WTC11 (cell line): ENCODE measurements around the gene AKAP13. TPM values are rescaled to one million over a fixed set of nuclear protein-coding genes. Genes with fewer than 3 reads are reported as not detected.

Experiments used
- ATAC-seq: fragments of 200-7000 bp; cut with Tn5 transposase; 2 replicates; pipeline ENCODE4 v1.10.0; 2021; ENCODE audit warnings: mild to moderate bottlenecking, moderate library complexity
- CTCF ChIA-PET: fragments of 300-600 bp; sonication (Branson Sonifier 250); formaldehyde crosslinking; loops from one replicate; lab custom pipeline; 2021; ENCODE audit warnings: antibody characterized with exemption; lab: Charles Lee
- POLR2A ChIA-PET: fragments of 350-600 bp; sonication (Branson Sonifier 250); formaldehyde crosslinking; loops from one replicate; lab custom pipeline; 2021; ENCODE audit warnings: antibody characterized with exemption; lab: Charles Lee
- DNase-seq: peaks from one replicate; pipeline ENCODE4 v3.0.0; 2021; ENCODE audit warnings: low spot score
- H3K27ac Mint-ChIP-seq: 2 replicates; pipeline ENCODE4 v1.8.0; 2021; ENCODE audit warnings: mixed read lengths
- H3K27me3 Mint-ChIP-seq: 2 replicates; pipeline ENCODE4 v1.8.0; 2021; ENCODE audit warnings: low read depth, mild to moderate bottlenecking, moderate library complexity, mixed read lengths
- H3K36me3 Mint-ChIP-seq: 2 replicates; pipeline ENCODE4 v1.8.0; 2021; ENCODE audit warnings: mixed read lengths
- H3K4me1 Mint-ChIP-seq: 2 replicates; pipeline ENCODE4 v1.8.0; 2022; ENCODE audit warnings: mixed read lengths
- H3K4me3 Mint-ChIP-seq: 2 replicates; pipeline ENCODE4 v1.8.0; 2021; ENCODE audit warnings: mild to moderate bottlenecking, moderate library complexity, mixed read lengths
- H3K9me3 Mint-ChIP-seq: 2 replicates; pipeline ENCODE4 v1.8.0; 2021; ENCODE audit warnings: mixed read lengths
- ATF6 ChIP-seq: sonication (generic); formaldehyde crosslinking; IDR thresholded peaks from 2 replicates; pipeline ENCODE4 v1.8.1; 2023; ENCODE audit warnings: mild to moderate bottlenecking, missing genetic modification reagents
- CBFB ChIP-seq: sonication (generic); formaldehyde crosslinking; IDR thresholded peaks from 2 replicates; pipeline ENCODE4 v1.8.1; 2022; ENCODE audit warnings: mild to moderate bottlenecking, low read depth, missing genetic modification reagents
- CDX4 ChIP-seq: fragments of 250-450 bp; sonication (Bioruptor Pico); IDR thresholded peaks from 2 replicates; pipeline ENCODE4 v1.9.0; 2021; ENCODE audit warnings: moderate library complexity, mild to moderate bottlenecking, inconsistent platforms, borderline replicate concordance
- CREB1 ChIP-seq: sonication (generic); formaldehyde crosslinking; IDR thresholded peaks from 2 replicates; pipeline ENCODE4 v1.8.0; 2023; ENCODE audit warnings: mild to moderate bottlenecking, missing genetic modification reagents
- CREM ChIP-seq: sonication (generic); formaldehyde crosslinking; IDR thresholded peaks from 2 replicates; pipeline ENCODE4 v1.8.1; 2022; ENCODE audit warnings: mild to moderate bottlenecking, missing genetic modification reagents, moderate library complexity
- E2F1 ChIP-seq: sonication (generic); formaldehyde crosslinking; IDR thresholded peaks from 2 replicates; pipeline ENCODE4 v1.8.0; 2022; ENCODE audit warnings: mild to moderate bottlenecking, missing genetic modification reagents
- E2F4 ChIP-seq: sonication (generic); formaldehyde crosslinking; IDR thresholded peaks from 2 replicates; pipeline ENCODE4 v1.8.1; 2022; ENCODE audit warnings: low read depth, mild to moderate bottlenecking, moderate library complexity, missing genetic modification reagents, borderline replicate concordance
- E2F5 ChIP-seq: sonication (generic); formaldehyde crosslinking; IDR thresholded peaks from 2 replicates; pipeline ENCODE4 v1.8.1; 2022; ENCODE audit warnings: mild to moderate bottlenecking, moderate library complexity, missing genetic modification reagents
- EMX1 ChIP-seq: fragments of 250-450 bp; sonication (Bioruptor Pico); IDR thresholded peaks from 2 replicates; pipeline ENCODE4 v1.8.0; 2021; ENCODE audit warnings: mild to moderate bottlenecking
- ERG ChIP-seq: fragments of 250-450 bp; sonication (Bioruptor Pico); IDR thresholded peaks from 2 replicates; pipeline ENCODE4 v1.8.0; 2021; ENCODE audit warnings: mild to moderate bottlenecking
- FOXK1 ChIP-seq: sonication (generic); formaldehyde crosslinking; IDR thresholded peaks from 2 replicates; pipeline ENCODE4 v1.8.0; 2022; ENCODE audit warnings: mild to moderate bottlenecking, moderate library complexity, missing genetic modification reagents
- KAT7 ChIP-seq: sonication (generic); formaldehyde crosslinking; IDR thresholded peaks from 2 replicates; pipeline ENCODE4 v1.8.1; 2023; ENCODE audit warnings: missing genetic modification reagents, mild to moderate bottlenecking, borderline replicate concordance
- MLX ChIP-seq: sonication (generic); formaldehyde crosslinking; IDR thresholded peaks from 2 replicates; pipeline ENCODE4 v1.8.1; 2023; ENCODE audit warnings: mild to moderate bottlenecking, missing genetic modification reagents, moderate library complexity
- NFE2L1 ChIP-seq: sonication (generic); formaldehyde crosslinking; IDR thresholded peaks from 2 replicates; pipeline ENCODE4 v1.8.1; 2023; ENCODE audit warnings: missing genetic modification reagents
- PRDM15 ChIP-seq: sonication (generic); formaldehyde crosslinking; IDR thresholded peaks from 2 replicates; pipeline ENCODE4 v1.8.0; 2022; ENCODE audit warnings: missing genetic modification reagents
- ZNF281 ChIP-seq: sonication (generic); formaldehyde crosslinking; IDR thresholded peaks from 2 replicates; pipeline ENCODE4 v1.8.0; 2023; ENCODE audit warnings: mild to moderate bottlenecking, missing genetic modification reagents
- ZNF532 ChIP-seq: fragments of 250-450 bp; sonication (Bioruptor Pico); IDR thresholded peaks from 2 replicates; pipeline ENCODE4 v1.9.0; 2021; ENCODE audit warnings: mild to moderate bottlenecking, borderline replicate concordance
- ZNF671 ChIP-seq: fragments of 250-450 bp; sonication (Bioruptor Pico); IDR thresholded peaks from 2 replicates; pipeline ENCODE4 v1.8.0; 2021; ENCODE audit warnings: mild to moderate bottlenecking
- total RNA-seq: library from RNA; stranded (reverse); gene quantifications from 3 replicates; pipeline ENCODE4 v1.2.3, GENCODE V29; 2021

AKAP13 gene
- total RNA-seq, 1 experiment from 2014 or later: 50.3 TPM

- H3K36me3 Mint-ChIP-seq: no peaks in the 10 kb centered on the region
- H3K4me3 Mint-ChIP-seq: no peak overlapping the region
- no peaks in the 10 kb centered on the region for H3K27me3 Mint-ChIP-seq
- no peak for ATAC-seq
- POLR2A ChIA-PET: no interaction called here
- no peaks in the 10 kb centered on the region for H3K9me3 Mint-ChIP-seq
- H3K27ac Mint-ChIP-seq: no peak overlapping the region; the same call in 1 of the 2 replicates
- TF ChIP-seq EMX1 (CRISPR knock-in tag) (no peak), PRDM15 (CRISPR knock-in tag) (no peak), CREB1 (CRISPR knock-in tag) (no peak), ZNF671 (no peak), CDX4 (no peak), CBFB (CRISPR knock-in tag) (no peak), MLX (CRISPR knock-in tag) (no peak), ZNF532 (CRISPR knock-in tag) (no peak), E2F4 (CRISPR knock-in tag) (no peak), CREM (CRISPR knock-in tag) (no peak), NFE2L1 (CRISPR knock-in tag) (no peak), ATF6 (CRISPR knock-in tag) (no peak), FOXK1 (CRISPR knock-in tag) (no peak), KAT7 (CRISPR knock-in tag) (no peak), E2F5 (CRISPR knock-in tag) (no peak), ERG (CRISPR knock-in tag) (no peak), E2F1 (CRISPR knock-in tag) (no peak), ZNF281 (CRISPR knock-in tag) (no peak)
- TF ChIP-seq, all 79 proteins: peak for 0
- H3K4me1 Mint-ChIP-seq: peaks cover 68% of the 10 kb centered on the region
- CTCF ChIA-PET: interaction anchor here (1.0 kb wide), 1 partner anchor 10 kb away, joined by 3 read pairs; no protein-coding TSS in a partner anchor
- no peak for DNase-seq
Observed at GRCh38 chr15:85495544-85495943, 115.1 kb downstream of the AKAP13 start.
